Naive B cell (primary cell): ENCODE measurements around the gene GNMT. TPM values are rescaled to one million over a fixed set of nuclear protein-coding genes. Genes with fewer than 3 reads are reported as not detected.
A peak's percentile ranks its signal among the peaks of the same experiment; 100 is the strongest.
"Not testable (repeated sequence)": the region's sequence is repeated elsewhere in the genome, so short reads cannot be mapped to it uniquely, and the experiment has no call there.

Source experiments
- ATAC-seq, 2 donors: fragments of 150-1000 bp; cut with Tn5 transposase; 2 replicates each; pipeline ENCODE4 v1.10.0; 2021; ENCODE audit warnings: low read depth in 2 of 2, mild to moderate bottlenecking in 2 of 2, moderate library complexity in 2 of 2
- DNase-seq: peaks from one replicate; pipeline ENCODE4 v3.0.0; 2022
- H3K27ac Mint-ChIP-seq, 6 donors: one replicate each; pipeline ENCODE4 v1.8.0; 2020 to 2022; ENCODE audit warnings: mild to moderate bottlenecking in 6 of 6, mixed read lengths in 6 of 6, moderate library complexity in 5 of 6, inconsistent platforms in 2 of 6
- H3K27me3 Mint-ChIP-seq, 3 donors: one replicate each; pipeline ENCODE4 v1.8.0; 2021 to 2022; ENCODE audit warnings: mixed read lengths in 3 of 3, mild to moderate bottlenecking in 1 of 3
- H3K36me3 Mint-ChIP-seq, 2 donors: one replicate each; pipeline ENCODE4 v1.8.0; 2020 to 2022; ENCODE audit warnings: mixed read lengths in 2 of 2, inconsistent platforms in 1 of 2, mild to moderate bottlenecking in 1 of 2
- H3K4me1 Mint-ChIP-seq, 3 donors: one replicate each; pipeline ENCODE4 v1.8.0; 2020 to 2022; ENCODE audit warnings: mixed read lengths in 3 of 3, inconsistent platforms in 1 of 3, mild to moderate bottlenecking in 1 of 3, moderate library complexity in 1 of 3
- H3K4me3 Mint-ChIP-seq, 8 donors: one replicate each; pipeline ENCODE4 v1.8.0; 2020 to 2022; ENCODE audit warnings: mild to moderate bottlenecking in 8 of 8, mixed read lengths in 8 of 8, moderate library complexity in 8 of 8, inconsistent platforms in 2 of 8
- H3K9me3 Mint-ChIP-seq, 7 donors: one replicate each; pipeline ENCODE4 v1.8.0; 2020 to 2022; ENCODE audit warnings: mixed read lengths in 7 of 7, mild to moderate bottlenecking in 5 of 7, inconsistent platforms in 2 of 7, moderate library complexity in 1 of 7
- polyA plus RNA-seq, 6 donors: library from polyadenylated mRNA; unstranded; fragments of 300-500 nt; fragmentation: Illumina TruSeq; gene quantifications; one replicate each; pipeline ENCODE4 v1.2.3, GENCODE V29; 2021; ENCODE audit warnings: low read depth in 6 of 6

The GNMT gene
- polyA plus RNA-seq, 6 donors from 2014 or later: 0.26 to 1.1 (median 0.28) TPM; not detected in 2

- Mint-ChIP-seq H3K4me1 (peaks cover 45 to 52% (median 45%) of the 10 kb centered on the region in 3 donors), H3K27me3 (no peaks in the 10 kb centered on the region), H3K9me3 (no peaks in the 10 kb centered on the region), H3K27ac (no peak overlapping the region), H3K36me3 (no peaks in the 10 kb centered on the region), H3K4me3 (peak overlapping the region in 2 of 8 donors; percentile 30 to 91)
- DNase-seq: no peak
- ATAC-seq: no peak
Observed at GRCh38 chr6:42988486-42989020, 28.0 kb downstream of the GNMT start.

- H3K4me3 Mint-ChIP-seq: peak overlapping the region in 1 of 8 donors; percentile 56
- H3K27ac Mint-ChIP-seq: peak overlapping the region in 1 of 6 donors; percentile 44
- DNase-seq: no peak
- no peaks in the 10 kb centered on the region for H3K36me3 Mint-ChIP-seq
- no peaks in the 10 kb centered on the region for H3K9me3 Mint-ChIP-seq
- no peaks in the 10 kb centered on the region for H3K27me3 Mint-ChIP-seq
- no peak for ATAC-seq
- H3K4me1 Mint-ChIP-seq: peaks cover 37 to 44% (median 38%) of the 10 kb centered on the region in 3 donors
Observed at GRCh38 chr6:42989923-42990322, 29.4 kb downstream of the GNMT start.

GRCh38 chr6:42993445-42993844 lies 32.9 kb downstream of the GNMT start:
- Mint-ChIP-seq H3K4me1 (peaks cover 3 to 17% (median 3%) of the 10 kb centered on the region in 3 donors), H3K4me3 (no peak overlapping the region), H3K27me3 (no peaks in the 10 kb centered on the region), H3K9me3 (no peaks in the 10 kb centered on the region), H3K27ac (no peak overlapping the region), H3K36me3 (no peaks in the 10 kb centered on the region)
- DNase-seq: no peak
- ATAC-seq: no peak

- H3K27me3 Mint-ChIP-seq: no peaks in the 10 kb centered on the region
- H3K9me3 Mint-ChIP-seq: no peaks in the 10 kb centered on the region
- H3K36me3 Mint-ChIP-seq: no peaks in the 10 kb centered on the region
- H3K4me1 Mint-ChIP-seq: peaks cover 0 to 11% (median 3%) of the 10 kb centered on the region in 3 donors
- no peak overlapping the region for H3K4me3 Mint-ChIP-seq
- no peak for ATAC-seq
- DNase-seq: no peak
- H3K27ac Mint-ChIP-seq: no peak overlapping the region
Observed at GRCh38 chr6:42996513-42996912, 36.0 kb downstream of the GNMT start.

GRCh38 chr6:42998205-42998604 lies 37.7 kb downstream of the GNMT start:
- H3K27ac Mint-ChIP-seq, ATAC-seq, H3K36me3 Mint-ChIP-seq, H3K4me1 Mint-ChIP-seq, DNase-seq, H3K4me3 Mint-ChIP-seq, H3K27me3 Mint-ChIP-seq, H3K9me3 Mint-ChIP-seq: not testable (repeated sequence)

DNA sequence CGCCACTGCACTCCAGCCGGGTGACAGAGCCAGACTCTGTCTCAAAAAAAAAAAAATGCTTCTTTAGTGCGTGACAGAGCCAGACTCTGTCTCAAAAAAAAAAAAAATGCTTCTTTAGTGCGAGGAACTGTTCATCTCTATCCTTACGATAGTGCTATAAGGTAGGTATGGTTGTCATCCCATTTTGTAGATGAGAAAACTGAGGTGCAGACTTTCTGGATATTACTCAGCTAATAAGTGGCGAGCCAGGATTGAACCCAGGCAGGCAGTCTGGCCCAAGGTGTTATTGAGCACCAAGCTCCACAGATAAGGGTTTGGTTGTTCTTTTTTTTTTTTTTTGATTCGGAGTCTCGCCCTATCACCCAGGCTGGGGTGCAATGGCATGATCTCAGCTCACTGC lies 41.3 kb downstream of the GNMT start:
- Mint-ChIP-seq H3K27me3 (no peaks in the 10 kb centered on the region), H3K27ac (no peak overlapping the region), H3K4me3 (no peak overlapping the region), H3K9me3 (no peaks in the 10 kb centered on the region), H3K4me1 (peaks cover 0 to 4% (median 0%) of the 10 kb centered on the region in 3 donors), H3K36me3 (peaks cover 0 to 7% of the 10 kb centered on the region in 2 donors)
- no peak for ATAC-seq
- DNase-seq: no peak

- Mint-ChIP-seq H3K9me3 (no peaks in the 10 kb centered on the region), H3K4me1 (peaks cover 8 to 14% (median 10%) of the 10 kb centered on the region in 3 donors), H3K4me3 (no peak overlapping the region), H3K27me3 (no peaks in the 10 kb centered on the region), H3K27ac (no peak overlapping the region), H3K36me3 (peaks cover 0 to 7% of the 10 kb centered on the region in 2 donors)
- DNase-seq: no peak
- ATAC-seq: no peak
Observed at GRCh38 chr6:43005844-43006243, 45.3 kb downstream of the GNMT start.

DNA sequence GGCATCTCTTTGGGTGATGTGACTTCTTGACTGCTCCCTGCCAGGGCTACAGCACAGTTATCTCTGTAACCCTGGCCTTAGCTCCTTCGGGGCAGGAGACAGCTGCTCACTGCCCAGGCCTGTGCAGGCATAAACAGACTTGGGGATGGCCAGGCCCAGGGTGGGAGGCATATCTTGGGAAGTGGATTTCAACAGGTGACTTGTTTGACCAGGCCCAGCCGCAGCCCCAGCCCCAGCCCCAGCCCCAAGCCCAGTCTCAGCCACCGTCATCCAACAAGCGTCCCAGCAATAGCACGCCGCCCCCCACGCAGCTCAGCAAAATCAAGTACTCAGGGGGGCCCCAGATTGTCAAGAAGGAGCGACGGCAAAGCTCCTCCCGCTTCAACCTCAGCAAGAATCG lies 45.7 kb downstream of the GNMT start:
- DNase-seq (no peak), ATAC-seq (no peak)
- H3K4me1 Mint-ChIP-seq: peaks cover 11 to 15% (median 12%) of the 10 kb centered on the region in 3 donors
- no peak overlapping the region for H3K4me3 Mint-ChIP-seq
- H3K9me3 Mint-ChIP-seq: no peaks in the 10 kb centered on the region
- peak overlapping the region in 2 of 6 donors; percentile 62 to 69 for H3K27ac Mint-ChIP-seq
- no peaks in the 10 kb centered on the region for H3K27me3 Mint-ChIP-seq
- H3K36me3 Mint-ChIP-seq: peaks cover 0 to 7% of the 10 kb centered on the region in 2 donors

DNA sequence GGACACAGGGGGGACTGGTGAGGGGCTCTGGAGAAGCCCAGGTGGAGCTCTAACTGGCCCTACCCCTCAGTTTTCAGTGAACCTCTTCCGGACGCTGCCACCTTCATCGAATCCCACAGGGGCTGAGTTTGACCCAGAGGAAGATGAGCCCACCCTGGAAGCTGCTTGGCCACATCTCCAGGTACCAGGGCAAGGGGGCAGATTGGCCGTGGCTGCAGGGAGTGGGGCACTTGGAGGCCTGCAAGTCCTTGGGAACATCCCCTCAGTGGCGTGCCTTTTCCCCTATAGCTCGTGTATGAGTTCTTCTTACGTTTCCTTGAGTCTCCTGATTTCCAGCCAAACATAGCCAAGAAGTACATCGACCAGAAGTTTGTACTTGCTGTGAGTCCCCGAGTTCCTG lies 46.6 kb downstream of the GNMT start:
- no peak overlapping the region for H3K4me3 Mint-ChIP-seq
- no peaks in the 10 kb centered on the region for H3K27me3 Mint-ChIP-seq
- DNase-seq (no peak), ATAC-seq (no peak)
- no peaks in the 10 kb centered on the region for H3K9me3 Mint-ChIP-seq
- peak overlapping the region in 1 of 6 donors; percentile 56 for H3K27ac Mint-ChIP-seq
- H3K4me1 Mint-ChIP-seq: peaks cover 18 to 23% (median 21%) of the 10 kb centered on the region in 3 donors
- peaks cover 0 to 7% of the 10 kb centered on the region in 2 donors for H3K36me3 Mint-ChIP-seq

DNA sequence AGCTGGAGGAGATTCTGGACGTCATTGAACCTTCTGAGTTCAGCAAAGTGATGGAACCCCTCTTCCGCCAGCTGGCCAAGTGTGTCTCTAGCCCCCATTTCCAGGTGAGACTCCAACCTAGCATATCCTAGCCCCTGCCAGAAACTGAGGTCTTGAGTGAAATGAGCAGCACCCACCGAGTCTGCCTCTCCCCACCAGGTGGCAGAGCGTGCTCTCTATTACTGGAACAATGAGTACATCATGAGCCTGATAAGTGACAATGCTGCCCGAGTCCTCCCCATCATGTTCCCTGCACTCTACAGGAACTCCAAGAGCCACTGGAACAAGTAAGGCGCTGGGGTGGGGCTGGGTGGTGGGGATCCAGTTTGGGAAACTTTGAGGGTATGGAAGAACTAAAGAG lies 48.6 kb downstream of the GNMT start:
- Mint-ChIP-seq H3K27me3 (no peaks in the 10 kb centered on the region), H3K4me1 (peaks cover 38 to 43% (median 41%) of the 10 kb centered on the region in 3 donors), H3K4me3 (no peak overlapping the region), H3K9me3 (no peaks in the 10 kb centered on the region), H3K27ac (peak overlapping the region in 2 of 6 donors; percentile 54 to 64), H3K36me3 (peaks cover 0 to 7% of the 10 kb centered on the region in 2 donors)
- ATAC-seq (no peak), DNase-seq (no peak)

- ATAC-seq: no peak
- Mint-ChIP-seq H3K4me3 (peak overlapping the region in 2 of 8 donors; percentile 69 to 84), H3K36me3 (peaks cover 0 to 1% of the 10 kb centered on the region in 2 donors), H3K9me3 (no peaks in the 10 kb centered on the region), H3K27ac (peak overlapping the region in 2 of 6 donors; percentile 90 to 96), H3K27me3 (no peaks in the 10 kb centered on the region), H3K4me1 (peaks cover 46 to 59% (median 55%) of the 10 kb centered on the region in 3 donors)
- no peak for DNase-seq
Observed at GRCh38 chr6:43011207-43011606, 50.7 kb downstream of the GNMT start.

DNA sequence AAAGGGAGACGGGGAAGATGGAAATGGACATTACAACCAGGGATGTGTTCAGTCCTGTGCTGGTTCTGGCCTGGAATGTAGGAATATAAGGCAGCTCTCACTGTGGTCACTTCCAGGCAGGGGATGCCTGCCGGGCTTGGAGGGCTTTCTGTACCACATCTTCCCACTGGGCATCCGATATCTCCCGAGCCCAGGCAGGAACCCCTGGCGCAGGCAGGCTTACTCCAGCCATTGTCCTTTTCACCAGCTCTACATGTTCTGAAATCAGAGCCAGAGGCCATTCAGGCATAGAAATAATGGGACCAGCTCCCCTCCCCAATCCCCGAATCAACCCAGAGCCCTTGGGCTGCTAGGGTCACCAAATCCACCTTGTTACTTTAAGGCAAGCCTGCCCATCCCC lies 51.8 kb downstream of the GNMT start:
- Mint-ChIP-seq H3K27ac (peak overlapping the region in 4 of 6 donors; percentile 58 to 96 (median 76)), H3K36me3 (no peaks in the 10 kb centered on the region), H3K9me3 (no peaks in the 10 kb centered on the region), H3K4me1 (peaks cover 47 to 70% (median 62%) of the 10 kb centered on the region in 3 donors), H3K27me3 (no peaks in the 10 kb centered on the region), H3K4me3 (peak overlapping the region; percentile 28 to 99 (median 88))
- no peak for DNase-seq
- no peak for ATAC-seq

DNA sequence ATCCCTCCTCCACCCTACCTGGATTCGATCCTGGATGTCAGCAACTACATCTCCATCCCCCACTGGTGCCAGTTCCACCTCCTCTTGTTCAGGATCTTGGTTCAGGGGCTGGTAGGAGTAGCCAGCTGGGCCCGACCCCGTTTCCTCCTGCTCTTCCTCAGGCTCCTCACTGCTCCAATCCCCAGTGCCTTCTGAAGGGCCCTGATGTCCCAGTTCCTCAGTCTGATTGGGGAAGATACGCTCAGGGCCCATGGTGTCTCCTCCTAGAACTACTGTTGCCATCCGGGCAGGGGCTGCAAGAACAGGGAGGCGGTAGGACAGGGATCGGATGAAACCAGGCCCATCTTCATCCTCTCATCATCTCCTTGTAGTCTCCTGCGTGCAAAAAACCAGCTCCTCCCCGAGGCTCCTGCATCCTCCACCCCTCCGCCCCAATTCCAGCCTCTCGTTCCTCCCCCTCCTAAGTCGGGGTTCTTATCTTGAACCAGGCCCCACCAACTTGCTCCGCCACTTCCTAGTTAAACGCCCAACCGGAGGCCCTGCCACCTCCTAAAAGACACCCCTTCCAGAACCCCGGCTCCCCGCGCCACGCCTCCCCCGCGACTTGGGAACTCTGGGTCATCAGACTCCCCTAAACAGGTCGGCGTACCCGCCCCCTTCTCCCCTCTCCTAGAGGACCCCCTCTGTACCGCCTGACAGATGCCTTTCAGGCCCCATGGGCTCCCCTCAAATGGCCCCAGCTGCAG lies 52.7 kb downstream of the GNMT start:
- ATAC-seq (no peak), DNase-seq (no peak)
- peak overlapping the region; percentile 52 to 96 (median 91) for H3K27ac Mint-ChIP-seq
- no peaks in the 10 kb centered on the region for H3K27me3 Mint-ChIP-seq
- H3K9me3 Mint-ChIP-seq: no peaks in the 10 kb centered on the region
- peak overlapping the region; percentile 84 to 99 (median 96) for H3K4me3 Mint-ChIP-seq
- H3K36me3 Mint-ChIP-seq: peaks cover 0 to 5% of the 10 kb centered on the region in 2 donors
- peaks cover 53 to 76% (median 67%) of the 10 kb centered on the region in 3 donors for H3K4me1 Mint-ChIP-seq
